ENCODE data around the gene BLVRB.

GRCh38 chr19:40494191-40494838 lies 28.8 kb upstream of the BLVRB start:
- TF ChIP-seq STAT6 (CRISPR knock-in tag; conservative IDR thresholded peaks at IDR 0.05; ENCODE audit: low read depth) (no peak), FOXJ3 (CRISPR knock-in tag; IDR thresholded peaks at IDR 0.05; ENCODE audit: borderline replicate concordance) (no peak), CTCF (IDR thresholded peaks at IDR 0.05) (no peak)
